HepG2 (cell line): ENCODE measurements around the gene ANKRD12. TPM values are rescaled to one million over a fixed set of nuclear protein-coding genes. Genes with fewer than 3 reads are reported as not detected.
A peak's percentile ranks its signal among the peaks of the same experiment; 100 is the strongest.

Experiments used
- ESRRA ChIP-seq: sonication (generic); formaldehyde crosslinking; IDR thresholded peaks from 2 replicates; pipeline ENCODE4 v1.5.1; 2020; ENCODE audit warnings: mild to moderate bottlenecking, low read depth, missing genetic modification reagents
- HOXA9 ChIP-seq: sonication (generic); formaldehyde crosslinking; IDR thresholded peaks from 2 replicates; pipeline ENCODE4 v1.8.1; 2022; ENCODE audit warnings: missing genetic modification reagents, mild to moderate bottlenecking, moderate library complexity, borderline replicate concordance
- PITX1 ChIP-seq: sonication (generic); formaldehyde crosslinking; IDR thresholded peaks from 2 replicates; pipeline ENCODE4 v1.5.1; 2020; ENCODE audit warnings: mild to moderate bottlenecking, missing genetic modification reagents
- RARA ChIP-seq: IDR thresholded peaks from 2 replicates; pipeline ENCODE4 v1.6.1; 2016; ENCODE audit warnings: missing genetic modification reagents, missing compliant biosample characterization
- RXRB ChIP-seq: IDR thresholded peaks from 2 replicates; pipeline ENCODE4 v1.6.1; 2016; ENCODE audit warnings: borderline replicate concordance, missing genetic modification reagents, missing compliant biosample characterization
- SNAPC2 ChIP-seq: sonication (generic); formaldehyde crosslinking; IDR thresholded peaks from 2 replicates; pipeline ENCODE4 v1.8.1; 2022; ENCODE audit warnings: mild to moderate bottlenecking, missing genetic modification reagents
- TCF7L2 ChIP-seq: IDR thresholded peaks from 2 replicates; pipeline ENCODE4 v1.6.1; 2011; ENCODE audit warnings: mild to moderate bottlenecking, low read depth, low read length, moderate library complexity
- TOPORS ChIP-seq: sonication (generic); formaldehyde crosslinking; IDR thresholded peaks from 2 replicates; pipeline ENCODE4 v1.8.0; 2023; ENCODE audit warnings: mild to moderate bottlenecking, missing genetic modification reagents
- TRIM24 ChIP-seq: sonication (generic); formaldehyde crosslinking; IDR thresholded peaks from 2 replicates; pipeline ENCODE4 v1.8.0; 2022; ENCODE audit warnings: mild to moderate bottlenecking, missing genetic modification reagents
- ZNF101 ChIP-seq: sonication (generic); formaldehyde crosslinking; IDR thresholded peaks from 2 replicates; pipeline ENCODE4 v1.4.0; 2020; ENCODE audit warnings: mild to moderate bottlenecking, low read depth, missing genetic modification reagents, borderline replicate concordance
- ZSCAN29 ChIP-seq: sonication (generic); formaldehyde crosslinking; conservative IDR thresholded peaks from 2 replicates; pipeline ENCODE4 v1.4.0; 2020; ENCODE audit warnings: mild to moderate bottlenecking, missing genetic modification reagents
- polyA plus RNA-seq, 8 experiments: library from polyadenylated mRNA; depleted of rRNA in 3 of 8; stranded (reverse) in 7 of 8; unstranded in 1 of 8; fragments of >200 nt; fragmentation: Illumina TruSeq in 4 of 8; extraction: Trizol in 4 of 8; gene quantifications; 2 replicates each; pipeline versions ENCODE4 v1.2.1 to v1.2.3, GENCODE V29; 2011 to 2016; ENCODE audit warnings: low read depth in 4 of 8, missing spikeins in 1 of 8, mixed read lengths in 1 of 8; ENCODE audit not compliant: insufficient read depth in 1 of 8
- total RNA-seq, 5 experiments: library from RNA; depleted of rRNA; stranded (reverse); fragments of >200 nt; fragmentation: Illumina TruSeq; extraction: Trizol; gene quantifications; 2 replicates each; pipeline ENCODE4 v1.2.3, GENCODE V29; 2016; ENCODE audit warnings: low read depth in 1 of 5
- TF ChIP-seq, protein P1 (sequence below): sonication (generic); formaldehyde crosslinking; IDR thresholded peaks from one replicate; pipeline ENCODE4 v1.5.1; 2020; ENCODE audit warnings: mild to moderate bottlenecking, missing genetic modification reagents; ENCODE audit errors: not compliant biosample characterization
- TF ChIP-seq, protein P2 (sequence below): sonication (generic); formaldehyde crosslinking; IDR thresholded peaks from 2 replicates; pipeline ENCODE4 v1.4.0; 2020; ENCODE audit warnings: missing genetic modification reagents
- TF ChIP-seq, protein P3 (sequence below): sonication (generic); formaldehyde crosslinking; IDR thresholded peaks from 2 replicates; pipeline ENCODE4 v1.5.0; 2020; ENCODE audit warnings: missing genetic modification reagents, mild to moderate bottlenecking, borderline replicate concordance

The ANKRD12 gene
- total and polyA plus RNA-seq, 2 of the 13 experiments (the other 11 are each of a cell fraction or from before 2014, with no cell fraction given): 6.0 to 23.2 TPM

DNA sequence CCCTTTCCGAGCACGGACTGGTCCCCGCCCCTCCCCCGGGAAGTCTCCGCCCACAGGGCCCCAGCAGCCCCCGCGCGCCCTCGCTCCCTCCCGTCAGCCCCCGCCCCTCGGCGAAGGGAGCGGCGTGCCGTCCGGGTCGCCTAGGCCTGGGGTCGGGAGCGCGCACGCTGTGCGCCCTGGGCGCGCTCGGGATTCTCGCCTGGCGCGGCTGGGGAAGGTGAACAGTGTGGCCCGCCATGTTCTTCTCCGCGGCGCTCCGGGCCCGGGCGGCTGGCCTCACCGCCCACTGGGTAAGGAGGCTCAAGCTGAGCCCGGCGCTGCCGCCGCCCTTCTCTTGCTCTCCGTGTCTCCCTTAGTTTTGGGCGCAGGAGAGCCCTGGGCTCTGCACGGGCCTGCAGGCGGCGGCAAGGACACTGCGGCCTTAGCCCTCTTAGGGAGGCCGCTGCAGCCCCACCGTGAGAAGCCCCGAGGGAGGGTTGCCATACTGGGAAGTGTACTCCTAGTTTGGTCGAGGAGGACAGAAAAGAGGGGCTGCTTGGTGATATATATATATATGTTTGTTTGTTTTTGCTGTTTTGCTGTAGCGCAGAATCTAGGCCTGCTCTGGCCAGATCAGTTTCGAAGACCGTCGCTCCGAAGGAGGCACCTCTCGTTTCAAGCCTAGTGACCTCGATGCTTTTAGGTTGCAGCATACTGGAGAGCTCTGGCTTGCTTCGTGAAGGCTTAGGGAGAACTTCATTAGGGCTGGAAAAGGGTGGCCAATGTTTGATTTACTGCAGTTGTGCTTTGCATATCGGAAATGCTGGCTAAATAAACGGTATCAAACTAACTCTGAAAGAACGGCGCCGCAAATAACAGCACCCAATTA is 33.8 kb upstream of the ANKRD12 start, which contains the start of gene NDUFV2 (continued):
- TF ChIP-seq, protein P1, sequence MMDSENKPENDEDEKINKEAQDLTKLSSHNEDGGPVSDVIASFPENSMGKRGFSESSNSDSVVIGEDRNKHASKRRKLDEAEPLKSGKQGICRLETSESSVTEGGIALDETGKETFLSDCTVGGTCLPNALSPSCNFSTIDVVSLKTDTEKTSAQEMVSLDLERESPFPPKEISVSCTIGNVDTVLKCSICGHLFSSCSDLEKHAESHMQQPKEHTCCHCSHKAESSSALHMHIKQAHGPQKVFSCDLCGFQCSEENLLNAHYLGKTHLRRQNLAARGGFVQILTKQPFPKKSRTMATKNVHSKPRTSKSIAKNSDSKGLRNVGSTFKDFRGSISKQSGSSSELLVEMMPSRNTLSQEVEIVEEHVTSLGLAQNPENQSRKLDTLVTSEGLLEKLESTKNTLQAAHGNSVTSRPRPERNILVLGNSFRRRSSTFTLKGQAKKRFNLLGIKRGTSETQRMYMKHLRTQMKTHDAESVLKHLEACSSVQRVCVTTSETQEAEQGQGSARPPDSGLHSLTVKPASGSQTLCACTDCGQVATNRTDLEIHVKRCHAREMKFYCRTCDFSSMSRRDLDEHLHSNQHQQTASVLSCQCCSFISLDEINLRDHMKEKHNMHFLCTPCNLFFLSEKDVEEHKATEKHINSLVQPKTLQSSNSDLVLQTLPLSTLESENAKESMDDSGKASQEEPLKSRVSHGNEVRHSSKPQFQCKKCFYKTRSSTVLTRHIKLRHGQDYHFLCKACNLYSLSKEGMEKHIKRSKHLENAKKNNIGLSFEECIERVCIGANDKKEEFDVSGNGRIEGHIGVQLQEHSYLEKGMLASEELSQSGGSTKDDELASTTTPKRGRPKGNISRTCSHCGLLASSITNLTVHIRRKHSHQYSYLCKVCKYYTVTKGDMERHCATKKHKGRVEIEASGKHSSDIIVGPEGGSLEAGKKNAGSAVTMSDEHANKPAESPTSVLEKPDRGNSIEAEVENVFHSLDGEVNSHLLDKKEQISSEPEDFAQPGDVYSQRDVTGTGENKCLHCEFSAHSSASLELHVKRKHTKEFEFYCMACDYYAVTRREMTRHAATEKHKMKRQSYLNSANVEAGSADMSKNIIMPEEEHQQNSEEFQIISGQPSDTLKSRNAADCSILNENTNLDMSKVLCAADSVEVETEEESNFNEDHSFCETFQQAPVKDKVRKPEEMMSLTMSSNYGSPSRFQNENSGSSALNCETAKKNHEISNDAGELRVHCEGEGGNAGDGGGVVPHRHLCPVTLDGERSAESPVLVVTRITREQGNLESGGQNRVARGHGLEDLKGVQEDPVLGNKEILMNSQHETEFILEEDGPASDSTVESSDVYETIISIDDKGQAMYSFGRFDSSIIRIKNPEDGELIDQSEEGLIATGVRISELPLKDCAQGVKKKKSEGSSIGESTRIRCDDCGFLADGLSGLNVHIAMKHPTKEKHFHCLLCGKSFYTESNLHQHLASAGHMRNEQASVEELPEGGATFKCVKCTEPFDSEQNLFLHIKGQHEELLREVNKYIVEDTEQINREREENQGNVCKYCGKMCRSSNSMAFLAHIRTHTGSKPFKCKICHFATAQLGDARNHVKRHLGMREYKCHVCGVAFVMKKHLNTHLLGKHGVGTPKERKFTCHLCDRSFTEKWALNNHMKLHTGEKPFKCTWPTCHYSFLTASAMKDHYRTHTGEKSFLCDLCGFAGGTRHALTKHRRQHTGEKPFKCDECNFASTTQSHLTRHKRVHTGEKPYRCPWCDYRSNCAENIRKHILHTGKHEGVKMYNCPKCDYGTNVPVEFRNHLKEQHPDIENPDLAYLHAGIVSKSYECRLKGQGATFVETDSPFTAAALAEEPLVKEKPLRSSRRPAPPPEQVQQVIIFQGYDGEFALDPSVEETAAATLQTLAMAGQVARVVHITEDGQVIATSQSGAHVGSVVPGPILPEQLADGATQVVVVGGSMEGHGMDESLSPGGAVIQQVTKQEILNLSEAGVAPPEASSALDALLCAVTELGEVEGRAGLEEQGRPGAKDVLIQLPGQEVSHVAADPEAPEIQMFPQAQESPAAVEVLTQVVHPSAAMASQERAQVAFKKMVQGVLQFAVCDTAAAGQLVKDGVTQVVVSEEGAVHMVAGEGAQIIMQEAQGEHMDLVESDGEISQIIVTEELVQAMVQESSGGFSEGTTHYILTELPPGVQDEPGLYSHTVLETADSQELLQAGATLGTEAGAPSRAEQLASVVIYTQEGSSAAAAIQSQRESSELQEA (CRISPR knock-in tag): peak; percentile 78
- TF ChIP-seq ESRRA (CRISPR knock-in tag): no peak
- peak; percentile 33; the same call in 1 of the 2 replicates for TF ChIP-seq PITX1 (CRISPR knock-in tag)
- no peak for TF ChIP-seq ZNF101
- no peak for TF ChIP-seq HOXA9 (CRISPR knock-in tag)
- TF ChIP-seq, protein P2, sequence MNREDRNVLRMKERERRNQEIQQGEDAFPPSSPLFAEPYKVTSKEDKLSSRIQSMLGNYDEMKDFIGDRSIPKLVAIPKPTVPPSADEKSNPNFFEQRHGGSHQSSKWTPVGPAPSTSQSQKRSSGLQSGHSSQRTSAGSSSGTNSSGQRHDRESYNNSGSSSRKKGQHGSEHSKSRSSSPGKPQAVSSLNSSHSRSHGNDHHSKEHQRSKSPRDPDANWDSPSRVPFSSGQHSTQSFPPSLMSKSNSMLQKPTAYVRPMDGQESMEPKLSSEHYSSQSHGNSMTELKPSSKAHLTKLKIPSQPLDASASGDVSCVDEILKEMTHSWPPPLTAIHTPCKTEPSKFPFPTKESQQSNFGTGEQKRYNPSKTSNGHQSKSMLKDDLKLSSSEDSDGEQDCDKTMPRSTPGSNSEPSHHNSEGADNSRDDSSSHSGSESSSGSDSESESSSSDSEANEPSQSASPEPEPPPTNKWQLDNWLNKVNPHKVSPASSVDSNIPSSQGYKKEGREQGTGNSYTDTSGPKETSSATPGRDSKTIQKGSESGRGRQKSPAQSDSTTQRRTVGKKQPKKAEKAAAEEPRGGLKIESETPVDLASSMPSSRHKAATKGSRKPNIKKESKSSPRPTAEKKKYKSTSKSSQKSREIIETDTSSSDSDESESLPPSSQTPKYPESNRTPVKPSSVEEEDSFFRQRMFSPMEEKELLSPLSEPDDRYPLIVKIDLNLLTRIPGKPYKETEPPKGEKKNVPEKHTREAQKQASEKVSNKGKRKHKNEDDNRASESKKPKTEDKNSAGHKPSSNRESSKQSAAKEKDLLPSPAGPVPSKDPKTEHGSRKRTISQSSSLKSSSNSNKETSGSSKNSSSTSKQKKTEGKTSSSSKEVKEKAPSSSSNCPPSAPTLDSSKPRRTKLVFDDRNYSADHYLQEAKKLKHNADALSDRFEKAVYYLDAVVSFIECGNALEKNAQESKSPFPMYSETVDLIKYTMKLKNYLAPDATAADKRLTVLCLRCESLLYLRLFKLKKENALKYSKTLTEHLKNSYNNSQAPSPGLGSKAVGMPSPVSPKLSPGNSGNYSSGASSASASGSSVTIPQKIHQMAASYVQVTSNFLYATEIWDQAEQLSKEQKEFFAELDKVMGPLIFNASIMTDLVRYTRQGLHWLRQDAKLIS (CRISPR knock-in tag): no peak
- TF ChIP-seq TRIM24: no peak
- peak; percentile 89 for TF ChIP-seq TOPORS
- no peak for TF ChIP-seq TCF7L2
- peak; percentile 15; the same call in 1 of the 2 replicates for TF ChIP-seq RXRB (CRISPR knock-in tag)
- TF ChIP-seq, protein P3, sequence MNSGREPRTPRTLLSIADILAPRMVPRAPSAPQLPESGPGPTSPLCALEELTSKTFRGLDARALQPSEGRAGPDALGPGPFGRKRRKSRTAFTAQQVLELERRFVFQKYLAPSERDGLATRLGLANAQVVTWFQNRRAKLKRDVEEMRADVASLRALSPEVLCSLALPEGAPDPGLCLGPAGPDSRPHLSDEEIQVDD (CRISPR knock-in tag): 0 out of 2 replicates have a peak, but pooled peaks have one; percentile 26
- TF ChIP-seq SNAPC2: peak; percentile 84; the same call in 1 of the 2 replicates
- no peak for TF ChIP-seq ZSCAN29
- TF ChIP-seq RARA (CRISPR knock-in tag): no peak; the same call in 1 of the 2 replicates
